ENCODE results near the gene MAP2K4. TPM values are rescaled to one million over a fixed set of nuclear protein-coding genes. Genes with fewer than 3 reads are reported as not detected.

The MAP2K4 gene
- total RNA-seq, 1 experiment from 2014 or later = 46.1 TPM

DNA sequence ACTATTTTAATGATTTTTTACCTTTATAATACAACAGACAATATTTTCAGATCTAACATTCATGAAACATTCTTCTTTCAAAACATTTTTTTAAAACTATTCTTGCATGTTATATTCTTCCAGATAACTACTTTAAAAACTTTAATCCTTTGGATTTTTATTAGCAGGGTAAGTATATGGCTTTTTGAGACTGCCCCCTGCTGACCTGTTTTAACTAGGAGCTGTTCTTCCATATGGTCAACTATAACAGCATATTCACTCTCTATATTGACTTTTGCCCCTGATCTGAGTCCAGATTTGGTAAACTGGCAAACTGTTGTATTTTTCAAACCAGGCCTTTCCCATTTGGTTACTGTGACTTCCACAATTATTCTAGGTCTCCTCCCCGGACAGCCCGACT is 39.9 kb upstream of the MAP2K4 start:
- DNase-seq = no peak
- no CpG with 5 or more reads among the region's 2 CpGs for WGBS (ENCODE audit: extremely low coverage, insufficient read length, low lambda C conversion rate)
- no peak overlapping the region for H2BK20ac ChIP-seq (ENCODE audit: low read depth, low read length, poor library complexity, severe bottlenecking)
- no peak overlapping the region for H3K4me2 ChIP-seq (ENCODE audit: insufficient read depth, insufficient read length, low read length)
- Mint-ChIP-seq H3K36me3 (ENCODE audit: insufficient read depth in 1 of 3, low read depth in 3 of 3) (peaks cover 32 to 41% (median 39%) of the 10 kb centered on the region in 3 experiments; a peak in 6 of 7 replicates), H3K4me3 (no peak overlapping the region), H3K4me1 (peaks cover 21 to 25% of the 10 kb centered on the region in 2 experiments), H3K9me3 (no peaks in the 10 kb centered on the region; a peak in 1 of 5 replicates), H3K27ac (no peak overlapping the region), H3K27me3 (ENCODE audit: low read depth) (no peaks in the 10 kb centered on the region)
- no peak overlapping the region for H3K56ac ChIP-seq (ENCODE audit: insufficient read length, low read depth, low read length)
- H3K27ac ChIP-seq (ENCODE audit: insufficient read length, low read depth, low read length) = no peak overlapping the region
- H3K4ac ChIP-seq (ENCODE audit: low read depth, low read length) = no peak overlapping the region
- H2BK120ac ChIP-seq (ENCODE audit: low read depth, low read length, poor library complexity, severe bottlenecking) = no peak overlapping the region
- no peaks in the 10 kb centered on the region for H3K79me1 ChIP-seq (ENCODE audit: insufficient read depth, low read depth, low read length, poor library complexity, severe bottlenecking)
- H2AFZ ChIP-seq (ENCODE audit: low read length) = no peak overlapping the region
- H2AK5ac ChIP-seq (ENCODE audit: insufficient read length, low read length) = no peak overlapping the region
- no peaks in the 10 kb centered on the region for H3K27me3 ChIP-seq (ENCODE audit: insufficient read depth, low read length)
- H4K20me1 ChIP-seq (ENCODE audit: control insufficient read depth, insufficient read depth, insufficient read length) = no peaks in the 10 kb centered on the region
- no peaks in the 10 kb centered on the region for H3K79me2 ChIP-seq (ENCODE audit: insufficient read depth, low read length)
- H3K14ac ChIP-seq (ENCODE audit: insufficient read depth, low read length) = no peak overlapping the region
- H3K18ac ChIP-seq (ENCODE audit: insufficient read length, low read depth, low read length) = no peak overlapping the region
- H3K4me1 ChIP-seq (ENCODE audit: insufficient read depth, low read length) = peaks cover 2% of the 10 kb centered on the region; the same call in 1 of the 2 replicates
- H3T11ph ChIP-seq (ENCODE audit: low read length) = no peak overlapping the region
- no peak overlapping the region for H4K5ac ChIP-seq (ENCODE audit: insufficient read length, low read depth, low read length)
- H3K9me3 ChIP-seq (ENCODE audit: control insufficient read depth, low read depth, low read length) = no peaks in the 10 kb centered on the region
- H3K23me2 ChIP-seq (ENCODE audit: insufficient read length, low read depth, low read length, poor library complexity, severe bottlenecking) = no peaks in the 10 kb centered on the region
- H2BK15ac ChIP-seq (ENCODE audit: low read depth, low read length) = no peak overlapping the region
- no peak overlapping the region for H3K23ac ChIP-seq (ENCODE audit: insufficient read length, low read depth, low read length)
- no peak overlapping the region for H4K91ac ChIP-seq (ENCODE audit: insufficient read length, low read depth, low read length)
- H3K9ac ChIP-seq (ENCODE audit: extremely low read depth, insufficient read length, low read length) = no peak overlapping the region
- TF ChIP-seq, protein P1, sequence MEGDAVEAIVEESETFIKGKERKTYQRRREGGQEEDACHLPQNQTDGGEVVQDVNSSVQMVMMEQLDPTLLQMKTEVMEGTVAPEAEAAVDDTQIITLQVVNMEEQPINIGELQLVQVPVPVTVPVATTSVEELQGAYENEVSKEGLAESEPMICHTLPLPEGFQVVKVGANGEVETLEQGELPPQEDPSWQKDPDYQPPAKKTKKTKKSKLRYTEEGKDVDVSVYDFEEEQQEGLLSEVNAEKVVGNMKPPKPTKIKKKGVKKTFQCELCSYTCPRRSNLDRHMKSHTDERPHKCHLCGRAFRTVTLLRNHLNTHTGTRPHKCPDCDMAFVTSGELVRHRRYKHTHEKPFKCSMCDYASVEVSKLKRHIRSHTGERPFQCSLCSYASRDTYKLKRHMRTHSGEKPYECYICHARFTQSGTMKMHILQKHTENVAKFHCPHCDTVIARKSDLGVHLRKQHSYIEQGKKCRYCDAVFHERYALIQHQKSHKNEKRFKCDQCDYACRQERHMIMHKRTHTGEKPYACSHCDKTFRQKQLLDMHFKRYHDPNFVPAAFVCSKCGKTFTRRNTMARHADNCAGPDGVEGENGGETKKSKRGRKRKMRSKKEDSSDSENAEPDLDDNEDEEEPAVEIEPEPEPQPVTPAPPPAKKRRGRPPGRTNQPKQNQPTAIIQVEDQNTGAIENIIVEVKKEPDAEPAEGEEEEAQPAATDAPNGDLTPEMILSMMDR (conservative IDR thresholded peaks at IDR 0.05) = peak; percentile 57
- H4K8ac ChIP-seq (replicated peaks; ENCODE audit: insufficient read length, low read depth, low read length) = no peak overlapping the region
- H2BK12ac ChIP-seq (ENCODE audit: insufficient read length, low read depth, low read length) = no peak overlapping the region
- no peak overlapping the region for H2BK5ac ChIP-seq (ENCODE audit: insufficient read length, low read length)

Measured in H9 (cell line).